IPS-18c (cell line): Measurements from ENCODE around the gene NR1H4.

Source experiments
- H3K4me3 ChIP-seq: 2 replicates; pipeline ENCODE4 v1.7.0; 2013; ENCODE audit warnings: low read depth, mild to moderate bottlenecking, low read length, moderate library complexity; ENCODE audit not compliant: insufficient read depth
- H3K9me3 ChIP-seq: one replicate; pipeline ENCODE4 v1.6.1; 2013; ENCODE audit warnings: mild to moderate bottlenecking, low read length, moderate library complexity; ENCODE audit not compliant: control insufficient read depth, insufficient read depth

The NR1H4 gene

DNA sequence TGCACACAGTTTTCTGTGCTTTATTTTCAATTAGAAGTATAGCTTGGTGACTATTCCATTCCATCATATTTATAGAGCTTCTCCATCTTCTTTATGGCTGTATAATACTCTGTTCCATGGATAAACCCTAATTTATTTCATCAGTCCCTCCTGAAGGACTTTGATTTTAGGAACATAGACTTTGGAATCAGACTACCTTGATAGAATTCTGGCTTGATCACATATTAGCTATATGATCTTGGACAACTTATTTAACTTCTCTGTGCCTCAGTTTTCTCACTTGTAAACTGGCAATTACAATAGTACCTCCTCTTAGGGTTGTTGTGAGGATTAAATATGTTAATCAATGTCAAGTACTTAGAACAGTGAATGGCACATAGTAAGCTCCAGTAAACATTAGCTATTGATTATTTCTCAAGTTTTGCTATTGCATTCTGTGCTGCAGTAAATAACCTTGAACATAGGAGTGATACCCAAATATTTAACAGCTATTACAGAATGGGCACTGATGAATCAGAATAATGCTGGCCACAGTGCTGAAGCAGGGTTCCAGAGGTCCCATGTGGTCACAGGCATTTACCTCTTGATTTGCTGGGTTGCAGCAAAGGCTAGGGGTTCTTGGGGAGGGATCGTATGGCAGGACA lies 12.2 kb upstream of the NR1H4 start:
- no peak overlapping the region for H3K4me3 ChIP-seq

DNA sequence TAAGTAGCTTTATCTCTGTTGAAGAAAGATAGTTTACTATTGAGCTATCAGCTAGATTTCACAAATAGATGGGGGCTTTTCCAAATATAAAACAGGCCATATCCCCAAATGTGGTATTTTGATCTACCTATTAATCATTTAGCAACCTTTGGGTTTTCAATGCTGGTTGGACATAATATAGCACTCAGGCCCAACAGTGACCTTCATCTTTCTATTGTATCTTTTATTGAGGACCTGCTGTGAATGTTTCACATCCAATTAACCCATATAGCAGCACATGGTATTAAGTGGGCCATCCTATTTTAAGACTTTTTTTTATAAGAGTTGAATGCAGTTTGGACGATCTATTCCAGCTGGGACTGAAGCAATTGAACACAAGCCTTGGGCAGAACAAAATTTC lies 10.0 kb upstream of the NR1H4 start:
- Histone ChIP-seq H3K4me3 (no peak overlapping the region), H3K9me3 (no peaks in the 10 kb centered on the region)

More for the DNA sequence above, 12.2 kb upstream of the NR1H4 start:
- H3K9me3 ChIP-seq = no peaks in the 10 kb centered on the region

DNA sequence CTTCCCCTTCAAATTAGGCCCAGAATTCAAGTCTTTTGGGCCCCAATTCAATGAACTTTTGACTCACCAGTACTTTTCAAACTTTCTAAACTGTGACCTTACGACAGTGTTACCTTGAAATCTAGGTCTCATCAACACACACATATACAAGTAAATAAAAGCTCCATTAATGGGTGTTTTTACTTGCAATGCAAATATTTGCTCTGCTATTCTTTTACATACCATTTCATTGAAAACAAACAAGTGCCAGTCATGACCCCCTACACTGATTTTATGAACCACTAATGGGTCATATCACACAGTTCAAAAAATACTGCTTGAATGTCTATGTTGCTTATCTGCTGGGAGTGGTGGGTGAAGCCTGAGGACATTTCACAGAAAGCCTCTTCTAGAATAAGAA lies 9.1 kb upstream of the NR1H4 start:
- Histone ChIP-seq H3K4me3 (no peak overlapping the region), H3K9me3 (no peaks in the 10 kb centered on the region)

DNA sequence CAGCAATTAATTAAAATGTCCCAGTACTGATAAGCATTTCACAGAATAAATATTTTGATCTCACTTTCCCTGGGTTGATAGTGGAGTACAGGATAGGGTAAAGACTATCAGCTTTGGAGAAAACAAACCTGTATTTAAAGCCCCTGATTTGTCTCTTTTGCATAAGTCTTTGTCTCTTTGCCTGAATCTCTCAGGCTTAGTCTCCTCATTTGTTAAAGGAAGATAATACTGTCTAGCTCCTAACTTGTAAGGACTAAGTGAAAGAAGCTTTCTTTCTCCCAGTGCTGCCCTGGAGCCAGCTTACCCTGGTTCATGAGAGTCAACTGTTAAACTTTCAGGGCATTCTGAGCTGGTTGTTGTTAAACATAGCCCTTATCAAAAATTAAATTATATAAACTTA lies 5.5 kb upstream of the NR1H4 start:
- H3K9me3 ChIP-seq = no peaks in the 10 kb centered on the region
- no peak overlapping the region for H3K4me3 ChIP-seq

DNA sequence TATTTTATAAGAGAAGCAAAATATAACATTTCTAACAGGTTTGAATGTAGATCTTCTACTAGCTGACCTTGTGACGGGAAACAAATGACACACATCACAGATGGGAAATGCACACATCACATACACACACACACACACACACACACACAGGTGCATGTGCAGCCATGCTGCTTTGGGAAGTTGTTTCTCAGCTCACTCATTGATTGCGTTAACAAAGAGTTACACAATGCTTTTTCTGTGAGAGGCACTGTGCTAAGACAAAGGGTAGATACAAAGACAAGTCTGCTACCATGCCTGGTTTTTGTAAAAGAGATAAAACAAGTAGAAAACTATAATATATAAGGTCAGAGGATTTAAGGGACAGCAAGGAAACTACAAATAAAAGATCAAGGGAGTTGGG lies 1.3 kb upstream of the NR1H4 start:
- Histone ChIP-seq H3K4me3 (no peak overlapping the region), H3K9me3 (no peaks in the 10 kb centered on the region)

DNA sequence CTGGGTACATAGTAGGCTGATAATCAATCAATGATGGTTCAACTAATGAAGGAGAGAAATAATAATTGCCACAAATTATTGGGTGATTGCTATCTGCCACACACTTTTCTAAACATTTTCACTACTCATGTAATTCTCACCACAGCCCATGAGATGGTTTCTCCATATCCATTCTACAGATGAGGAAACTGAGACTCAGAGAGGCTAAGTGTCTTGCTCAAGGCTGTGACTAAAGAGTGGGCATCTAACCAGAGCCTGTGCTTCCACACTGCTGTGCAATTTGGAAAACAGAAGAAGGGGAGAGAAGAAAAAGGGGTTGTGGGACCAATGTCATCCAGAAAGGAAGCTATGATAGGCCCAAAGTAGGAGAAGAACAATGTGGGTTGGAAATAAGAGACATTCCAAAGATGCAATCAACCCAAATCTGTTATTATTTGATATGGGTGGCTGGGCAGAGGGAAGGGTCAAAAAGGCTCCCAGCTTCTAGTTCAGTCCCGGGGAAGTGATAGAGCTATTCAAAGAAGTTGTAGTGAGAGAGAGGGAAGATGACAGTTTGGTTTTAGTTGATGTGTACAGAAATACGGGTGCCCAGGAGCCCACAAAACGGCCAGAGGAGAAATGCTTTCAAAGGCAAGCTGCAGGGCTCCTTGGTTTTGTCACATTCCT lies 483 bp upstream of the NR1H4 start:
- H3K9me3 ChIP-seq = no peaks in the 10 kb centered on the region

DNA sequence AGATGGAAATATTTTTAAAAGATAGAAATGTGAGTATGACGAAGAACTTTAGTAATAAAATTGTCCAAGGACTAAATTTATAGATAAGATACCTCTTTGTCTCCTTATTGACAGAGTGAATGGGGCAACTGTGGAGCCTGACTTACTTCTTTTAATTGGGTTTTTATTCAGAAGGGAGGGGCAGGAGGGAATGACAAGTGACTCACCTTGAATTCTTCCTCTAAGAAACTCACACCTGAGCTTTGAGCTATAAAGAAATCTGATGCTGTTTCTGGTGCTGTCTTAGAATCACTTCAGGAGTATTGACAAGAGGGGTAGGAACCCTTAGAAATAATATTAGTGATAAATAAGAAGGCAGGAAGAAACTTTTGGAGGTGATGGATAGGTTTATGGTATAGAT lies 951 bp downstream of the NR1H4 start:
- Histone ChIP-seq H3K9me3 (no peaks in the 10 kb centered on the region), H3K4me3 (no peak overlapping the region)

More for the DNA sequence above, 483 bp upstream of the NR1H4 start:
- no peak overlapping the region for H3K4me3 ChIP-seq

DNA sequence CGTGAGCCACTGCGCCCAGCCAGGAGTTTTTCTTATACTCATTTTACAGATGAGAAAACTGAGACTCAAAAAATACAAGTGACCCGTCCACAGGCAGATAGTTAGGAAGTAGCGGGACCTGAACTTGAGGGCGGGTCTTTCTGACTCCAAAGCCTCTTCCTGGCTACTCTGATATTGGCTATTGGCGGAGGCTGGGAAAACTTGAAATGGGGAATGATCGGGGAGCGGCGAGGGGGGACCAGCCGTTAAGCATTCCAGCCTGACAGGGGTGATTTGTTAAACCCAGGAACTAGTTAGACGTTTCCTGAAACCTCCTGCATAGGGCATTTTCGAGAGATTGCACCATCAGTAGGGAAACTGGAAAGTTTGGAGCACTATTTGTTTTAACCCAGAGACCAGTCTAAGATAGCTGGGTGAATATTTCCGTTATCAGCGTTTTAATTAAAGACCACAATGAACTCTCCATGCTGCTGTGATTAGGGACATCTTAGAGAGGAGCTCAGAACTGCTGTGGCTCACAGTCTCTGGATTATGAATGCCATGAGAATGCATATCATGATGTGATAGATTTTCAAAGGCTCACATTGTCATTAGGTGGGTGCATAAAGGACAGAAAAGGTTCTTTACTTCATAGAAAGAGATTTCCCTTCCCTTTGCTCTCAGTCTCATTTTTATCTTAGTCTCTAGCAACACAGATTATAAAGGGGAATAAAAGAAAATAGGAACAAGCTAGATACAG lies 2.5 kb downstream of the NR1H4 start:
- no peaks in the 10 kb centered on the region for H3K9me3 ChIP-seq
- H3K4me3 ChIP-seq = no peak overlapping the region

DNA sequence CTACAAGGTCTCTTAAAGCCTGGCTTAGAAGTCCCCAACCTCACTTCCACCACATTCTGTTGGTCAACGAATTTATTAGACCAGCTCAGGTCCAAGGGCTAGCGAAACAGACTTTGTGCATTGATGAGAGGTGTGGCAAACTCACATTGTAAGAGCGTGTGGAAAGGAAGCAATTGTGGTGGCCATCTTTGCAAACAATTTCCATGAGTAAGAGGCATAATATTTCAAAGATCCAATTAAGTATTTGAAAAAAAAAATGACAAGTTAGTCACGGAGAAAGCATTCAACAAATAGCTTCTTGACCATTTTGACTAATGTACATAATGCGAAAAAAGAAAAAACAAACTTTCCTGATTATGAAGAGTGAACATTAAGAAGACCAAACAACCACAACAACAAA lies 7.4 kb downstream of the NR1H4 start:
- H3K9me3 ChIP-seq = no peaks in the 10 kb centered on the region
- no peak overlapping the region for H3K4me3 ChIP-seq

DNA sequence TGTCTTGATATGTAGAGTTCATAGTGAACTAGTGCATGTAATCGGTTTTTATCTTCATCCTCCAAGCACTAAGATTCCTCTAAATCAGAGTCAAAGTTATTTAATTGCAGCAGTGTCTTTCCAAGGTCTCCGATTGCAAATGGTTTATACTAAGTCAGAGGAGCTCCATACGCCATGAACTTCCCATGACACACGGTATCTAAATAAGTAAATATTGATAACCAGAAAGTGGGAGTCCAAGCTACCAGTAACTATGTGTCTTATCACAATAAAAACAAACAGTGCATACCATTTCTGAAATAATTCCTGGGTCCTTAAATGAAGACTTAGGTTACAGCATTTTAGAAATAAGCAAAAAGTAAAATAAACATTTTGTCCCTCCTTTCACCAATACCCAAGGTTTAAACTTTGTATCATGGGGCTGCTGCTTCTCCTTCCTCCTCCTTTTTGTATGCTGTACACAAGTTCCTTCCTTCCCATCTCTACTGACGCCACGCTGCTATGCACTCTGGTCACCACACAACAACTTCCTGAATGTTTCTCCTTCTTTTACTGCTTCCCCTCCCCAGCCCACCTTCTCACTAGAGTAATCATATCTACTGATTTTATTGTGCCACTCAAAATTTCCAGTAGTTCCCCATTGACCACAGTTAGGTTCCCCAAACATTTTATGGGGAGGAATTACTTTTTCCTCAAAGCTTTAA lies 10.7 kb downstream of the NR1H4 start:
- no peaks in the 10 kb centered on the region for H3K9me3 ChIP-seq
- no peak overlapping the region for H3K4me3 ChIP-seq

DNA sequence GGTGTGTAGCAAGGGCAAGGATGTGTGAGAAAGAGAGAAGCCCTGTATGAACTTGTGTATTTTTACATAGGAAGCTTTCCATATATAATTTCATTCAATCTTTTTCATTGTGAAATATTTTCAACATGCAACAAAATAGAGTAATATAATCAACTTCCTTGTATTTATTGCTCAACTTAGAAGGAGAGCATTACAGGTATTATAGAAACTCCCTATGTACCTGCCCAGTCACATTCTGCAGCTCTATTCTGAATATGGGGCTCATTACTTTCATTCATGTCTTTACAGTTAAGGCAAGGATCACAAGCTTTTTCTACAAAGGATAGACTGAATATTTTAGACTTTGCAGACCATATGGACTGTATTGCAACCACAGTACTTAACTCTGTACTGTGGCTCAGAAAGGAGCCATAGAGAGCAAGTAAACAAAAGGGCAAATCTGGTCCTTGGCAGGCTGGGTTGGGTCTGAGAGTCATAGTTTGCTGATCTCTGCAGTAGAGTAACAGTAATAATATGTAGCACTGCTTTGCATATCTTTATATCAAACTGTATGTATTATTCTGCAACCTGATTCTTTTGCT lies 11.3 kb downstream of the NR1H4 start:
- no peak overlapping the region for H3K4me3 ChIP-seq
- H3K9me3 ChIP-seq = no peaks in the 10 kb centered on the region

DNA sequence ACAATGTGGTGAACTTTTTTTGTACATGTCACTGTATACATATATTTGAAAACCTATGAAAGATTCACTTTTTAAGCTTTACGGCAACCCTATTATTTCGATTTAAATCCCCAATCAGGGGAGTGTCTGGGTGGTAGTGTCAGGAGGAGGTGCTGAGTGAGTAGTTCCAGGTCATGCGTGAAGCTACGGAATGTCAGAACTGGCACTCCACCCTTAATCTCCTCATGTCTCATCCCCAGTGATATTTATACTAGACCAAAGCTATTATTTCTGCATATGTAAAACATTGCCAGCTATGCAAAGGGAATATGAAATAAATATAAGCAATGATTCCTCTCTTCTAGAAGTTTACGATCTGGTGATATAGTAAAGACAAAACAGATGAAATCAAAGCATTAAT lies 12.3 kb downstream of the NR1H4 start:
- Histone ChIP-seq H3K9me3 (no peaks in the 10 kb centered on the region), H3K4me3 (no peak overlapping the region)

DNA sequence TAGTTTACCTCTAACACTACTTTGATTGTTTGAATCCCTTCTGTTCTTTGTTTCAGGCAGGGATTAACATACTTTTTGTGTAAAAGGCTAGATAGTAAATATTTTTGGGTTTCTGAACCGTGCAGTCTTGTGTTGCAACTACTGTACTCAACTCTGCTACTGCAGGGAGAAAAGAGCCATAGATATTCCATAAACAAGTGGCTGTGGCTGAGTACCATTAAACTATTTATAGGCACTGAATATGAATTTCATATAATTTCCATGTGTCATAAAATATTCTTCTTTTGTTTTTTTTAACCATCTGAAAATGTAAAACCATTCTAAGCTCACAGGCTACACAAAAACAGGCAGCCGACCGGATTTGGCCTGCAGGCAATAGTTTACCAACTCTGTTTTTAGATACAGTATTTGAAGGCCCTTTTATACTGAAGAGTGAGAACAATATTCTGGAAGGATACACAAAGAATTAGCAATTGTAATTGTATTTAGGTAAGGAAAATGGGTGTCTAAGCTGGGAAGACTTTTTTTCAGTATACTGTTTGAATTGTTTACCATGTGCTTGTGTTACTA lies 15.7 kb downstream of the NR1H4 start:
- no peaks in the 10 kb centered on the region for H3K9me3 ChIP-seq
- no peak overlapping the region for H3K4me3 ChIP-seq

DNA sequence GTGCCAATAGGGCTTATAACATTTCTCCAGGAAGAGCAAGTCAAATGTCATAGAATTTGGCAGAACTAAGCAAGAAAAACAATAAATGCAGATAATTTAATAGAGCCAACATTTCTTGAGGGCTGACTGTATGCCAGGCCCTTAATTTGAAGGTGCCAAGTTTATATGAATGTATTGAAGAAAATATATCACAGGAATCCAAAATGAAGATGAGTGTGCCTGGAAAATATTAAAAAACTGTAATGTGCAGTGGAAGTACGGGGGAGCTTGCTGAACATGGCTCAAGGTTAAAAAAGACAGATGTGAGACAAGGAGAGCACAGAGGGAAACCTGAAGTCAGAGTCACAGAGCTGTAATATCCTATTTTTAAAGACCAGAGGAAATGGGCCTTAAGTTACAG lies 16.4 kb downstream of the NR1H4 start:
- no peaks in the 10 kb centered on the region for H3K9me3 ChIP-seq
- H3K4me3 ChIP-seq = no peak overlapping the region

DNA sequence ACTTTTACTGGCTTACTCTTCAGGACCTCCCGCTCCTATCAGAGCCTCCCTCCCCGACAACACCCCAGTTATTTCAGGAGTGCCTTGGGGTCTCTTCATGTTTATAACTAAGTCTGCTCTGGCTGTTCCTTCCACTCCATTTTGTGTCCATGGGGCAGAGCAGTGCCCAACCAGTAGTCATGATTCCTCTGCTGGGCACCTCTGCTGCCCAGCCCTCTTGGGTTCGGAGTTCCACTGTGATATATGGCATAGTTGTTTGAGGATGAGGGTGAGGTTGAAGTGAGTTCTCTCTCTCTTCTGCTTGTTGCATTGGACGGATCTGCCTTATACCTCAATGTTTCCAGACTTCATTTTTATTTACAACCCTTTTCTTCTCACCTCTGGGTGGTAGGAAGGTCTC lies 17.4 kb downstream of the NR1H4 start:
- Histone ChIP-seq H3K4me3 (no peak overlapping the region), H3K9me3 (no peaks in the 10 kb centered on the region)

DNA sequence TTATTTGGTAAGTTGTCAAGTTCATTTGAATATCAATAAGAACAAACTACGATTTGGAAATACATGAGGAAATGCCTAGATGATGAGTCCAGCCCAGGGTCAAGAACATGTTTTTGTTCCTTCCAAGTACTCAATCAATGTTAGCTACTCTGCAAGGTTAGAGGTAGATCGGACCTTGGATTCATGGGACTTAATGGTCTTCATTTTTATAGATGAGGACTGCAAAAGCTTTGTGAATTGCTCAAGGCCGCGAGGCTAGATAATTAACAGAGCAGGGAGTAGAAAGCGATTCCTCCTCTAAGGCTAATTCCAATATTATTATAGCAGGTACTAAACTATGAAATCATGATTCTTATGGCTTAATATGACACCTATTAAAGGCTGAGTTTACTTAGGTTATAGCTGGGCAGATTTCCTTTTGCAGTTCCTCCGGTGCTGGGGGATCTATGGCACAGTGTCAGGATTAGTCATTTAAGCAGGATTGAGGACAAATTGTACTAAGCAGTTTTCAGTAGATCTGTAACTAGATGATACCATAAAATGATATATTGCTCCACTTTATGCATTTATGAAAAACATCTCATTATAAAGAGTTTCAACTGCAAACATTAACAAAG lies 19.8 kb downstream of the NR1H4 start:
- Histone ChIP-seq H3K9me3 (no peaks in the 10 kb centered on the region), H3K4me3 (no peak overlapping the region)

DNA sequence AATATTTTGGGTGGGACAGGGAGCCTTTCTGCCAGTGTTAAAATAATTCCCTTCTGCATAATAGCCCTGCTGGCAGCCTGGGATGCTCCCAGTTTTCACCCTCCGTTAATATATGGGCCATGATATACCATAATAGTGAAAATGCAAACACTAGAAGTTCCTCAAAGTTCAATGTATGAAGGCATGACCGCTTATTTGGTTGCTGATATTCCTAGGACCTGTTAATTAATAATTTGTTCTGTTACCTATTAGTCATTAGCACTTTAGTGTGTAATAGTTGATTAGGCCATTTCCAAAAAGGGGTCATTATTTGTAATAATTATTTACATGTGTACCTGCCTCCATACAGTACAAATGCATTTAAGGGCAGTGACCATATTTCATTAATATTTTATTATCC lies 20.4 kb downstream of the NR1H4 start:
- no peaks in the 10 kb centered on the region for H3K9me3 ChIP-seq
- no peak overlapping the region for H3K4me3 ChIP-seq
